ENCODE data around the gene LRTM2.

GRCh38 chr12:1846421-1847405, 26.3 kb downstream of the LRTM2 start:
- TF ChIP-seq, protein P1, sequence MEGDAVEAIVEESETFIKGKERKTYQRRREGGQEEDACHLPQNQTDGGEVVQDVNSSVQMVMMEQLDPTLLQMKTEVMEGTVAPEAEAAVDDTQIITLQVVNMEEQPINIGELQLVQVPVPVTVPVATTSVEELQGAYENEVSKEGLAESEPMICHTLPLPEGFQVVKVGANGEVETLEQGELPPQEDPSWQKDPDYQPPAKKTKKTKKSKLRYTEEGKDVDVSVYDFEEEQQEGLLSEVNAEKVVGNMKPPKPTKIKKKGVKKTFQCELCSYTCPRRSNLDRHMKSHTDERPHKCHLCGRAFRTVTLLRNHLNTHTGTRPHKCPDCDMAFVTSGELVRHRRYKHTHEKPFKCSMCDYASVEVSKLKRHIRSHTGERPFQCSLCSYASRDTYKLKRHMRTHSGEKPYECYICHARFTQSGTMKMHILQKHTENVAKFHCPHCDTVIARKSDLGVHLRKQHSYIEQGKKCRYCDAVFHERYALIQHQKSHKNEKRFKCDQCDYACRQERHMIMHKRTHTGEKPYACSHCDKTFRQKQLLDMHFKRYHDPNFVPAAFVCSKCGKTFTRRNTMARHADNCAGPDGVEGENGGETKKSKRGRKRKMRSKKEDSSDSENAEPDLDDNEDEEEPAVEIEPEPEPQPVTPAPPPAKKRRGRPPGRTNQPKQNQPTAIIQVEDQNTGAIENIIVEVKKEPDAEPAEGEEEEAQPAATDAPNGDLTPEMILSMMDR (IDR thresholded peaks at IDR 0.05) = no peak
- TF ChIP-seq ZFX (IDR thresholded peaks at IDR 0.05; ENCODE audit: borderline replicate concordance) = no peak
